Astrocyte (in vitro differentiated cells and primary cell): Measurements from ENCODE around the gene DENND2A.
"Not testable (repeated sequence)": the region's sequence is repeated elsewhere in the genome, so short reads cannot be mapped to it uniquely, and the experiment has no call there.

Source experiments
- CTCF ChIP-seq: IDR thresholded peaks from 2 replicates; pipeline ENCODE4 v1.5.1; 2011; ENCODE audit warnings: low read depth, mild to moderate bottlenecking, inconsistent platforms, low read length, moderate library complexity; ENCODE audit not compliant: insufficient read depth
- EZH2 ChIP-seq: IDR thresholded peaks from 2 replicates; pipeline ENCODE4 v1.6.1; 2012; ENCODE audit warnings: mild to moderate bottlenecking, low read length, inconsistent platforms; ENCODE audit not compliant: insufficient read depth

GRCh38 chr7:140565761-140566160 is 74.9 kb downstream of the DENND2A start:
- TF ChIP-seq CTCF, EZH2: not testable (repeated sequence)
